Gastrocnemius medialis (tissue), 4 donors: Measurements from ENCODE around the gene SH2D7.

Experiments used
- CTCF ChIP-seq, 5 experiments: fragments of 450-650 bp in 3 of 5; fragments of 200-600 bp in 2 of 5; sonication (generic) in 2 of 5; IDR thresholded peaks in 4 of 5; conservative IDR thresholded peaks in 1 of 5; 1 replicate in 4 of 5; 2 replicates in 1 of 5; pipeline ENCODE4 v1.5.1; 2016 to 2019; ENCODE audit warnings: antibody characterized with exemption in 5 of 5, mild to moderate bottlenecking in 3 of 5, moderate library complexity in 3 of 5
- POLR2A ChIP-seq, 2 donors: fragments of 450-650 bp; IDR thresholded peaks; one replicate each; pipeline ENCODE4 v1.6.1; 2017; ENCODE audit warnings: antibody characterized with exemption in 2 of 2, mild to moderate bottlenecking in 2 of 2, moderate library complexity in 2 of 2

- no peak for TF ChIP-seq CTCF (IDR thresholded peaks at IDR 0.05 in 4 of 5, conservative IDR thresholded peaks at IDR 0.05 in 1 of 5)
- TF ChIP-seq POLR2A (IDR thresholded peaks at IDR 0.05): no peak
Measured at GRCh38 chr15:78102741-78103140, 10.4 kb downstream of the SH2D7 start.
